ENCODE data around the gene DDAH1.

Gene DDAH1

DNA sequence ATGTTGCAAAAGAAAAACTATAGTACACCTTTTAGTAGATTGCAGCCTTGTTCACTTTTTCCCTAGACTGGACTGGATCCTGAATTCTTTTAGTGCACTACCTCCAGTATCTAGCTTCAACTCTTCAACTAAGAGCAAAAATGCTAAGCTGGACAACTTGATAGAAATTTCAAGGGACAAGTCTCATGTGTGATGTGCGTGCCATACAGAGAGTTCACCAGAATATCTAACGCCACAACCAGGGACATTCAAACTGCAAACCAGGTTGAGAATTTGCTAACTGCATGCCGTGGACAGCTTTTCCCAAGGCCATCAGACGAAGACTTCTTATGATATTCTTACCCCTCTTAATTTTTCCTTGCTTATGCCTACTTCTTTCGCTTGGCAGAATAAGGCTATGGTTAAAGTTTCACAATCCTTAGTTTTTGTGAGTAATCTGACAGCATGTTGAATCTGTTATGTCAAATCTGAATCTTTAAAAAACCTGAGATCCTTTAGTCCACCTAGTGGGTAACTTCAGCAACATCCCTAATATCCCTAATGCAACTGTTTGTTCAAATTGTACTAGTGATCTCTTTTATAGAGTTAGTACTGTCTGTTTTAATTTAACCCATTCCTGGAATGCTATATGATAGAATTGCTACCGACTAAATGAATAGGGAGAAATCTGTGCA is 66.4 kb downstream of the DDAH1 start:
- TF ChIP-seq, protein P1, sequence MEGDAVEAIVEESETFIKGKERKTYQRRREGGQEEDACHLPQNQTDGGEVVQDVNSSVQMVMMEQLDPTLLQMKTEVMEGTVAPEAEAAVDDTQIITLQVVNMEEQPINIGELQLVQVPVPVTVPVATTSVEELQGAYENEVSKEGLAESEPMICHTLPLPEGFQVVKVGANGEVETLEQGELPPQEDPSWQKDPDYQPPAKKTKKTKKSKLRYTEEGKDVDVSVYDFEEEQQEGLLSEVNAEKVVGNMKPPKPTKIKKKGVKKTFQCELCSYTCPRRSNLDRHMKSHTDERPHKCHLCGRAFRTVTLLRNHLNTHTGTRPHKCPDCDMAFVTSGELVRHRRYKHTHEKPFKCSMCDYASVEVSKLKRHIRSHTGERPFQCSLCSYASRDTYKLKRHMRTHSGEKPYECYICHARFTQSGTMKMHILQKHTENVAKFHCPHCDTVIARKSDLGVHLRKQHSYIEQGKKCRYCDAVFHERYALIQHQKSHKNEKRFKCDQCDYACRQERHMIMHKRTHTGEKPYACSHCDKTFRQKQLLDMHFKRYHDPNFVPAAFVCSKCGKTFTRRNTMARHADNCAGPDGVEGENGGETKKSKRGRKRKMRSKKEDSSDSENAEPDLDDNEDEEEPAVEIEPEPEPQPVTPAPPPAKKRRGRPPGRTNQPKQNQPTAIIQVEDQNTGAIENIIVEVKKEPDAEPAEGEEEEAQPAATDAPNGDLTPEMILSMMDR (IDR thresholded peaks at IDR 0.05; ENCODE audit: insufficient read depth, low read length, missing control alignments) = peak; percentile 17
- ChIA-PET POLR2A (no interaction called here), CTCF (interaction anchor here (1.4 to 2.0 kb wide), 2 partner anchors 31 to 90 kb away, joined by 3 to 13 read pairs; no protein-coding TSS in a partner anchor)
- H3K4me3 ChIP-seq (ENCODE audit: low read depth, low read length) = no peak overlapping the region
- DNase-seq (ENCODE audit: low read depth, low spot score) = no peak

DNA sequence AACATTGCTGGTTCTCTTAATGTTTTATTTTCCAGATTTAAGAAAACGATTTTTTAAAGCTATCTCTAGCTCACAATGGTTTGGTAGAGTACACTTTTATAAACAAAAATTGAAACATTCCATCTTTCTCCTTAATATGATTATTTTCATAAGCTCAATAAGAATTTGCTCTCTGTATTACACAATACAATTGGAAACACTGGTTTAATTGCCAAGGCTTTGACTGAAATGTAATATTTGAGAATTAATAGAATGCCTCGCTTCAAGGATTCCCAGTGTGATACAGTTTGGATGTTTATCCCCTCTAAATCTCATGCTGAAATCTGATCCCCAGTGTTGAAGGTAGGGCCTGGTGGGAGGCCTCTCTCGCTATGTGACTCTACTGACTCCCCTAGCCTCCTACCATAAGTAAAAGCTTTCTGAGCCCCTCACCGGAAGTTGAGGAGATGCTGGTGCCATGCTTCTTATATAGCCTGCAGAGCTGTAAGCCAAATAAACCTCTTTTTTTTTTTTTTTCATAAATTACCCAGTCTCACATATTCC is 67.4 kb downstream of the DDAH1 start:
- no peak for DNase-seq (ENCODE audit: low read depth, low spot score)
- no peak overlapping the region for H3K4me3 ChIP-seq (ENCODE audit: low read depth, low read length)
- TF ChIP-seq, protein P1 (IDR thresholded peaks at IDR 0.05; ENCODE audit: insufficient read depth, low read length, missing control alignments) = no peak
- ChIA-PET CTCF (interaction anchor here (0.7 to 2.0 kb wide), 6 partner anchors 19 to 95 kb away, joined by 3 to 13 read pairs (median 4); no protein-coding TSS in a partner anchor), POLR2A (no interaction called here)

GRCh38 chr1:85396194-85396593 is 68.8 kb downstream of the DDAH1 start:
- no peak overlapping the region for H3K4me3 ChIP-seq (ENCODE audit: low read depth, low read length)
- DNase-seq (ENCODE audit: low read depth, low spot score) = no peak
- TF ChIP-seq, protein P1 (IDR thresholded peaks at IDR 0.05; ENCODE audit: insufficient read depth, low read length, missing control alignments) = no peak
- ChIA-PET CTCF (interaction anchor here (1.4 kb wide), 1 partner anchor 88 kb away, joined by 5 read pairs; no protein-coding TSS in a partner anchor), POLR2A (no interaction called here)

GRCh38 chr1:85394130-85394529 is 70.8 kb downstream of the DDAH1 start:
- no peak overlapping the region for H3K4me3 ChIP-seq (ENCODE audit: low read depth, low read length)
- TF ChIP-seq, protein P1 (IDR thresholded peaks at IDR 0.05; ENCODE audit: insufficient read depth, low read length, missing control alignments) = no peak
- CTCF ChIA-PET = no interaction called here
- no peak for DNase-seq (ENCODE audit: low read depth, low spot score)
- POLR2A ChIA-PET = no interaction called here

GRCh38 chr1:85393490-85393889 is 71.5 kb downstream of the DDAH1 start:
- no peak overlapping the region for H3K4me3 ChIP-seq (ENCODE audit: low read depth, low read length)
- DNase-seq (ENCODE audit: low read depth, low spot score) = no peak
- ChIA-PET POLR2A (no interaction called here), CTCF (no interaction called here)
- TF ChIP-seq, protein P1 (IDR thresholded peaks at IDR 0.05; ENCODE audit: insufficient read depth, low read length, missing control alignments) = no peak

- DNase-seq (ENCODE audit: low read depth, low spot score) = no peak
- CTCF ChIA-PET = interaction anchor here (1.0 kb wide), 1 partner anchor 80 kb away, joined by 3 read pairs; no protein-coding TSS in a partner anchor
- H3K4me3 ChIP-seq (ENCODE audit: low read depth, low read length) = no peak overlapping the region
- TF ChIP-seq, protein P1 (IDR thresholded peaks at IDR 0.05; ENCODE audit: insufficient read depth, low read length, missing control alignments) = no peak
- POLR2A ChIA-PET = no interaction called here
Observed at GRCh38 chr1:85388416-85388815, 76.5 kb downstream of the DDAH1 start.
